Measurements from ENCODE around the gene ITM2C.

DNA sequence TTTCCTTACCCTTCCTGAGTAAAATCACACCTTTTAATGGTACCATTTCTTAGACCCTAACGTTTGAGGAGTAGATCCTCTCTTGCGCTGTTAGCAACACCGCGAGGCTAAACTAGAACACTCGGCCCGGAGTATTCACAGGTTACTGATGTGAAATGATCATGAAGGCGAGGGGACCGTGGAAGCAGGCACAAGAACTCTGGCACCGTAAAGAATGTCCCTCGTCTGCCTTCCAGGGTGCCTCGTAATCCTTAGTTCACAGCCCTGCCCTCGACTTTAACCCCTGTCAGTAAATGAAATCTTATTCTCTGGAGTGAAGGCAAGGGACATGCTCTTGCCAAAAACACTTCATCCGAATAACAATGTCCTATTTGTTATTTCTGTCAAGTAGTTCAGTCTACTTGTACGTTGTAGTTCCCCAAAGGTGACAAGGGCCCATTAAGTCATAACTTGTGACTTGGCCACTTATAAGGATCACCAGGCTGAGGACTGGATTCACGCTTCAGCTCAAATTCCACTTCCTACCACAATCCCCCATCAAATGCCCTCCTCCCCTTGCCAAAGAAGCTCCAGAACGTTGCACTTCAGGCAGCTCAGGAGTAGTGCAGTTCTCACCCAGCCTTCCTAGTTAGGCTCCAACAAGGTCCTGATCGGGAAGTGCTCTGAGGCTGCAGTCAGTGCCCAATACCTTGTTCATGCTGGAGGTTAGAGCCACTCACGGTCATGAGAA lies 43.3 kb upstream of the ITM2C start:
- TF ChIP-seq YY1 (IDR thresholded peaks at IDR 0.05; ENCODE audit: insufficient read depth, insufficient read length) (no peak), SUZ12 (IDR thresholded peaks at IDR 0.05; ENCODE audit: extremely low read depth, insufficient read depth, insufficient read length) (no peak)

Measured in NT2/D1 (cell line).